ENCODE measurements around the gene ABL1.

- TF ChIP-seq CTCF (conservative IDR thresholded peaks at IDR 0.05; ENCODE audit: low read length) = no peak
- TF ChIP-seq EZH2phosphoT487 (IDR thresholded peaks at IDR 0.05; ENCODE audit: borderline replicate concordance) = no peak
Measured at GRCh38 chr9:130869250-130869649, 34.2 kb downstream of the ABL1 start.
